GM21447 (cell line): ENCODE results near the gene BEND6.

ENCODE experiments used
- ATAC-seq: cut with Tn5 transposase; IDR thresholded peaks from one replicate; pipeline ENCODE4 v1.9.1; 2021; ENCODE audit not compliant: unreplicated experiment

Gene BEND6, protein sequence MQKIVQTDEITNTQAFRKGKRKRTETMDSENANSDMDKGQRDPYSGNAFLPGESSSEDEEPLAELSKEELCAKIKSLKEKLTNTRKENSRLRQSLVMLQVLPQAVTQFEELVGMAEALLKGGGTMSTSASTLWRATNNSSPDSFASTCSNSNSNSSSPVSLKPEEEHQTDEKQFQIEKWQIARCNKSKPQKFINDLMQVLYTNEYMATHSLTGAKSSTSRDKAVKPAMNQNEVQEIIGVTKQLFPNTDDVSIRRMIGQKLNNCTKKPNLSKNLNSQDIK

DNA sequence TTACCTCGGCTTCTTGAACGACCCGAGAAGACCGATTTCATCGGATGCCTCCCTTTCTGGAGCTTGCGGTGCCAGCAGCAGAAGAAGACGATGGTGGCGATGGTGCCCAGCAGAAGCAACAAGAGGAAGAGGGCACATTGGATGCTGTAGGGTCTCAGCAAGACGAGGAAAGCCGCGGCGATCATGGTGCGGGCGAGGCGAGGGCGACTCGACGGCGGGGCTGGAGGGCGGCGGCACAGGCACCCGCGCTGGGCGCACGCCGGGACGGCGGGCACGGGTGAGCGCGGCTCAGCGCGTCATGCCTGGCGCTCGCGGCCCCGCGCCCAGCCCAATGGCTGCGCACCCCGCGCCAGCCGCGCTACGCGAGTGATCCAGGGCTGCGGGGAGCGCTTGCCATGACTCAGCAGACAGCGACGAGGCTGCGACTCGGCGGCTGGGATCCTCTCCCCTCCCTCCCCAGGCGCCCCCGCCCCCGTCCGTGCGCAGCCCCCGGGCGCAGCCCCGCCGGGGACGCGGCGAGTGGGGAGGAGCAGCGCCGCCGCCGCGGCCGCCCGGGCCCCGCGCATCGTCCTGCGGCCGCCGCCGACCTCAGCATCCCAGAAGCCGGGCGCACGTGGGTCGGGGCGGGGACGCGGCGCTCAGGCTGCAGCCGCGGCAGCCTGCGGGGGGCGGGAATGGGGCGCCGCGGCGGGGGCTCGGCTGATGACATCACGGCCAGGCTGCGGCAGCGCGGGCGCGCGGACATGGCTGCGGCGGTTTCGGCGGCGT, at the start of gene BEND6:
TSS of gene BEND6 (plus strand) at position 705 of the 768 bp plus-strand sequence. CDS start 26,704 bp downstream, outside the sequence.
- peak; percentile 29 for ATAC-seq

GRCh38 chr6:56905378-56905777, 49.5 kb upstream of the BEND6 start:
- ATAC-seq, result no peak

GRCh38 chr6:56906752-56907151, 48.2 kb upstream of the BEND6 start:
- no peak for ATAC-seq

GRCh38 chr6:56909115-56909907, 45.6 kb upstream of the BEND6 start:
- no peak for ATAC-seq

DNA sequence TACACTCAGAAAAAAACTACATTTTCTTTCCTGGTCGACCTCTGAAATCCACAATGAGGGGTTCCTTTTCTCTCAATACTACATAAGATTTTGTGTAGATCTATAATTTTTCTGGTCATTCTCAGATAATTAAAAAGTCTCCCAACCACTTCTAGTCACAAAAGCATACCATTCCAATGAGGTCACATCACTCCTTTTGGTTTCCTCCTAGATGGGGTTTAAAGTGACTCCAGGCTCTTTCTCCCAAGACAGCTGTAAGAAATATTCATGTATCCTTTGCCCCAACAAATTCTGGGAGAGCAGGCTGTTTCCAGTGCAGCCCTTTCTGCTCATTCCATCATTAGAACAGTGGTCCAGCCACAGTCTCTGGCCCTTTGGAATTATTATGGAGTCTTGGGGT, 43.1 kb upstream of the BEND6 start:
- no peak for ATAC-seq

DNA sequence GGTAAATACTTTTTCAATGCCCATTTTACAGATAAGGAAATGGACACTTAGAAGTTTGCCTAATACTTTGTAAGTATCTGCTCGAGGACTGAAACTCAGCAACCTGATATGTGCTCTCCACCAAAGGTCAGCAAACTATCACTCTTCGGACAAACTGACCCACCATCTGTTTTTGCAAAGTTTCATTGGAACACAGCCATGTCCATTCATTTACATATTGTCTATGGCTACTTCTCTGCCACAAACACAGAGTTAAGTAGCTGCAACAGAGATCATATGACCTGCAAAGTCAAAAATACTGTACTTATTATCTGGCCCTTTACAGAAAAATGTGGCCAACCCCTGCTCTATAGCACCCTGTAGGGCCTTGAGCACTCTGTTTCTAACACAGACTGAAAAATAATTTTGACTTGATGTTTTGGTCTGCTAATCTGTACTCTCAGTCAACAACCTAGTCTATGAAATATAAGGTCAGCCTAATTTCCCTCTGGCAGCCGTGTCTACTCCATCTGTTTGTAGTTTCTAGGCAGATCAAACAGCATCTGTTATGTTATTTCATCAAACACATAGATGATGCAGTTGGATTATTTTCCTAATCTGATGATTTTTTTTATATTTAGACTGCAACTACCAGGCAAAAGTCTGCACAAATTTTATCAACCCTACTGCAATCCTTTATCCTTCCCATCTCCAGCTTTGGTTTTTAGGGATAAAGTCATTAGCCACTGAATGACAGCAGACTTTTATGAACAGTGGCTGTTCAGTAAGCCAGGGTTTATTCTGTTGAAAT, 41.4 kb upstream of the BEND6 start:
- no peak for ATAC-seq

DNA sequence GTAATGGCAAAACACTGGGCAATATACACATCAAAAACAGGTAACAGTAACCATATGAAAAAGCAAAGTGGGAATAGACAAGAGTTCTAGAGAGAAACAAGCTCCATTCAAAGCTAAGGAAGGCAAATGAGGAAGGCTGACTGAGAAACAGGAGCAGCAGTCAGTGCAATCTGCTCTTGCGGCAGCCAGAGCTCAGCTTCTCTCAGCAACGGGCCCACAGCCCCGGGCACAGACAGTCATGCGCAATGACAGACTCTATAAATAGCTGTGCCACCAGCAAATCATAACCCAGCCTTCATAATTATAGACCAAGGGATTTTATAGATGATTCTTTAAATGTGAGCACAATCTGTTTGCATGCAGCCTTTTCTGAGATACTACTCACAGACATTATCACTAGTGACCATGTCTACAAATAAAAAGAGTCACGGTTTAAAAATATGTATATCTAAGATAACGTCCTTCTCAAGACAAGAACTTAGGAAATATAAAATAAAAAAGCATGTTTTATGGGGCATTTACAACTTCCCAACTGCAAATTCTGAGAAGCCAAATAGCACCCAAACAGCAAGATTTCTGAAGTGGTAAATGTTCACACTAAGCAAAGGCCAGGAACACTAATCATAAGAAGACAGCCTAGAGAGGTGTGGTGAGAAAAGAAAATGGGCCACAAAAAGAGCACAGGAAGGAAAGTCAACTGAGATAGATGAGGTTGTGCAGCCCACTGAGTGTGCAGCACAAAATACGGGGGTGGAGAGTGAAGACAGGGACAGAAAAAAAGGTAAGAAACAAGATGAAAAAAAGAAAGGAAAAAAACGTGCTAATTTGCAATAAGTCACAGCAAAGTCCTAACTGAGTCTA, 39.9 kb upstream of the BEND6 start:
- no peak for ATAC-seq

DNA sequence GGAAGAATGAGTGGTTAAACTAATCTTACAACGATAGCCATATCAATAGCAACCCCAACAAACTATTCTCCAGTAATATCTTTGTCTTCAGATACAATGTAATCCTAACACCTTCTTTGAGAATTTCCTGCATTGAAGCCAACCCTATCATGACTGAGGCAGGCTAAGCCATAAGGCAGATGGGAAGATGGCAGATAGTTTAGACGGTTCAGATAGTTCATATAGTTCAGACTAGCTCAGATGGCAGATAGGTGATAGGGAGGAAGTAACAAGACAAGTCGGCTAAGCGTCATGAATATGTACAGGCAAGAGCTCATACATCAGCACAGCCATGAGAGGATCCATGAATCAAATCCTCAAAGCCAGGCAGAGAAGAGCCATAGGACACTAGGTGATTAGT, 39.1 kb upstream of the BEND6 start:
- no peak for ATAC-seq

- no peak for ATAC-seq
Measured at GRCh38 chr6:56916849-56917551, 37.9 kb upstream of the BEND6 start.

DNA sequence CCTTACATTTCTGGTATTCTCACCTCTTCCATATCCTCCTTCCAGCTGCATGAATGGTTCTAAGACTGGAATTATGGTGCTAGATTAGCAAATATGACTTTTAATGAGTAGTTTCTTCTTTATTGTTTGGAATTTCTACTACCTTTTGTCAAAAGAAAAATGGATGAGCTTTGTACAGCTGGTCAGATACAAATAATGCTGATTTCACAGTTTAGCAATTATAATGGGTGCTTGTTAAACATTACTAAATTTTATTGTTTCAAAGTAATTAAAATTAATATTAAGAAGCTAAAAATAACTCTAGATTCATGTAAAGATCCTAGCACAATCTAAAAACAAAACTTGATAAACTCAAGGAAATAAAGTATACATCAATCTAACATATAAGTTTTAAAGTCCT, 32.3 kb upstream of the BEND6 start:
- ATAC-seq, result no peak

DNA sequence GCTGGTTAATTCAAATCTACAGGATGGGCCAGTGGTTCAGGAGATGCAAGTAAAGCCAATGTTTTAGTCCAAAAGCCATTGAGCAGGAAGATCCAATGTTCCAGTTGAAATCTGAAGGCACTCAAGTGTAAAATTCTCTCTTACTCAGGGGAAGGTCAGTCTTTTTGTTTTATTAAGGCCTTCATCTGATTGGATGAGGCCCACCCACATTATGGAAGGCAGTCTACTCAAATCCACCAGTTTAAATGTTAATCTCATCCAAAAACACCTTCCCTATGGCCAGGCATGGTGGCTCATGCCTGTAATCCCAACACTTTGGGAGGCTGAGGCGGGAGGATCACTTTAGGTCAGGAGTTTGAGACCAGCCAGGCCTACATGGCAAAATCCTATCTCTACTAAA, 31.3 kb upstream of the BEND6 start:
- no peak for ATAC-seq

GRCh38 chr6:56927538-56928453, 27.1 kb upstream of the BEND6 start:
- no peak for ATAC-seq

GRCh38 chr6:56930846-56931245, 24.1 kb upstream of the BEND6 start:
- no peak for ATAC-seq

- ATAC-seq, result no peak
Measured at GRCh38 chr6:56932910-56933477, 21.9 kb upstream of the BEND6 start.

- no peak for ATAC-seq
Measured at GRCh38 chr6:56933650-56934049, 21.3 kb upstream of the BEND6 start.

GRCh38 chr6:56934876-56935275, 20.0 kb upstream of the BEND6 start:
- ATAC-seq, result no peak

DNA sequence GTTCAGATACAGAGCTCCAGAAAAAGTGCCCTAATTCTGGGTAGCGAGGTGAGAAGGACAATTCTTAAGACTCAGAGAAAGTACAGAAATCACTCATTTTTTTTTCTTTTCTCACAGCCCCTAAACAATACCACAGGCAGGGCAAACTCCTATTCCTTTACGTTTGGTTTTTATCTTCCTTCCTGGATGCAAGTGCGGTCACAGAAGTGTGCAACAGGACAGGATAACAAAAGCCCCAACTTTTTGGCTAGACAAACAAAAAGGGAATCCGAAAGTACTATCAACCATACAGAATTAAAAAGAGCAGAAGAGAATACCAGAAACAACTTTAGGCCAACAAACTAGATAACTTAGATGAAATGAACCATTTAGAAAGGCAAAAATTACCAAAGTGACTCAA, 18.4 kb upstream of the BEND6 start:
- no peak for ATAC-seq

DNA sequence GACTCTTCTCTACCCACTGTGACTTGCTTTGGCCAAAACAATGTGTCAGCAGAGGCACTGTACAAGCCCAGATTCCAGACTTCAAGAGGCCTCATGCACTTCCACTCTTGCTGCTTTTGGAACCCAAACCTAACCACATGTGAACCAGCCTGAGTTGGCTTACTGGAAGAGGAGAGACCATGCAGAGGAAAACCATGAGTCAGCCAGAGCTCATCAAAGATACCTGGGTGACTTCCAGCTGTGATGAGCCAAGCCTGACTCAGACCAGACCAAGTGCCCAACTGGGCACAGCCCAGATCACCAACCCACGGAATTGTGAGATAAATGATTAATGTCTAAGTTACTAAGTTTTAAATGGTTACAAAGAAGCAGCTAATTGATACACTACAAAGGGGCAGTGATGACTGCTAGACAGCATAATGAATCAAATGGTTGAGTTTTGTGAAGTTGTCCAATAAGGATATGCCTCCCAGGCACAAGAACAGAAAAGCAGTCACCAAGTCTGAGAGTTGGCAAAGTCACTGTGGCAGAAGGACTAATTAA, 16.2 kb upstream of the BEND6 start:
- ATAC-seq, result peak; percentile 62
